GM23338 (cell line): ENCODE measurements around the gene NTPCR. TPM values are rescaled to one million over a fixed set of nuclear protein-coding genes. Genes with fewer than 3 reads are reported as not detected.

Experiments used
- ATAC-seq: fragments of 200-7000 bp; cut with Tn5 transposase; 3 replicates; pipeline ENCODE4 v1.9.1; 2020
- DNase-seq: peaks from one replicate; pipeline ENCODE4 v3.0.0-alpha.2; 2015; ENCODE audit warnings: low spot score
- H2AFZ ChIP-seq: fragments of 200-600 bp; sonication (generic); 2 replicates; pipeline ENCODE4 v1.8.0; 2016; ENCODE audit warnings: antibody characterized with exemption, mild to moderate bottlenecking, moderate library complexity
- H3F3A ChIP-seq: fragments of 200-600 bp; sonication (generic); replicated peaks from 2 replicates; pipeline ENCODE4 v1.8.0; 2017; ENCODE audit warnings: antibody characterized with exemption, mixed run types, low read depth
- H3K27ac ChIP-seq: fragments of 200-600 bp; sonication (generic); 2 replicates; pipeline ENCODE4 v1.6.1; 2016; ENCODE audit warnings: low read depth
- H3K27me3 ChIP-seq: fragments of 200-600 bp; sonication (generic); 2 replicates; pipeline ENCODE4 v1.8.0; 2016; ENCODE audit warnings: mild to moderate bottlenecking, mixed run types, moderate library complexity; ENCODE audit not compliant: insufficient read depth
- H3K36me3 ChIP-seq: fragments of 200-600 bp; sonication (generic); 2 replicates; pipeline ENCODE4 v1.8.0; 2016; ENCODE audit warnings: mild to moderate bottlenecking; ENCODE audit not compliant: insufficient read depth
- H3K4me1 ChIP-seq: fragments of 200-600 bp; sonication (generic); 2 replicates; pipeline ENCODE4 v1.8.0; 2016; ENCODE audit warnings: mild to moderate bottlenecking, moderate library complexity; ENCODE audit not compliant: insufficient read depth
- H3K4me2 ChIP-seq: fragments of 200-600 bp; sonication (generic); 2 replicates; pipeline ENCODE4 v1.7.1; 2017; ENCODE audit warnings: mixed run types
- H3K4me3 ChIP-seq: fragments of 200-600 bp; sonication (generic); 2 replicates; pipeline ENCODE4 v1.6.1; 2016; ENCODE audit warnings: mixed run types
- H3K79me2 ChIP-seq: fragments of 200-600 bp; sonication (generic); replicated peaks from 2 replicates; pipeline ENCODE4 v1.8.0; 2017; ENCODE audit warnings: mild to moderate bottlenecking; ENCODE audit not compliant: insufficient read depth
- H3K9me2 ChIP-seq: fragments of 200-600 bp; sonication (generic); 2 replicates; pipeline ENCODE4 v1.8.0; 2017; ENCODE audit not compliant: insufficient read depth
- H4K20me1 ChIP-seq: fragments of 200-600 bp; sonication (generic); replicated peaks from 2 replicates; pipeline ENCODE4 v1.8.0; 2017; ENCODE audit warnings: mild to moderate bottlenecking; ENCODE audit not compliant: insufficient read depth
- H3K27ac Mint-ChIP-seq: 2 replicates; pipeline ENCODE4 v1.8.0; 2020; ENCODE audit warnings: inconsistent platforms, mild to moderate bottlenecking, moderate library complexity, mixed read lengths
- H3K27me3 Mint-ChIP-seq: 3 replicates; pipeline ENCODE4 v1.8.0; 2022; ENCODE audit warnings: low read depth, mild to moderate bottlenecking, moderate library complexity, mixed read lengths, inconsistent platforms; ENCODE audit not compliant: insufficient read depth, poor library complexity
- H3K36me3 Mint-ChIP-seq: 3 replicates; pipeline ENCODE4 v1.8.0; 2021; ENCODE audit warnings: low read depth, mild to moderate bottlenecking, inconsistent platforms, moderate library complexity, mixed read lengths
- H3K4me1 Mint-ChIP-seq: 3 replicates; pipeline ENCODE4 v1.8.0; 2020; ENCODE audit warnings: mild to moderate bottlenecking, inconsistent platforms, mixed read lengths
- H3K4me3 Mint-ChIP-seq: 3 replicates; pipeline ENCODE4 v1.8.0; 2021; ENCODE audit warnings: moderate library complexity, mild to moderate bottlenecking, inconsistent platforms, mixed read lengths
- H3K9me3 Mint-ChIP-seq: 3 replicates; pipeline ENCODE4 v1.8.0; 2020; ENCODE audit warnings: moderate library complexity, mild to moderate bottlenecking, inconsistent platforms, mixed read lengths
- CREB1 ChIP-seq: fragments of 250-450 bp; sonication (Bioruptor Pico); IDR thresholded peaks from 2 replicates; pipeline ENCODE4 v1.5.0; 2020; ENCODE audit warnings: low read depth, mild to moderate bottlenecking, moderate library complexity
- CTCF ChIP-seq, 2 experiments: fragments of 200-600 bp in 1 of 2; sonication (generic) in 1 of 2; conservative IDR thresholded peaks; 2 replicates each; pipeline versions ENCODE4 v1.5.1 to v1.6.1; 2016 to 2017; ENCODE audit warnings: antibody characterized with exemption in 2 of 2, low read depth in 2 of 2, mild to moderate bottlenecking in 2 of 2, moderate library complexity in 1 of 2
- ETS1 ChIP-seq: IDR thresholded peaks from 2 replicates; pipeline ENCODE4 v1.6.1; 2016; ENCODE audit warnings: antibody characterized with exemption
- EZH2phosphoT487 ChIP-seq: fragments of 200-600 bp; sonication (generic); IDR thresholded peaks from one replicate; pipeline ENCODE4 v1.8.1; 2018; ENCODE audit warnings: antibody characterized with exemption; ENCODE audit not compliant: unreplicated experiment
- NANOG ChIP-seq: IDR thresholded peaks from 2 replicates; pipeline ENCODE4 v1.6.1; 2016; ENCODE audit warnings: antibody characterized with exemption, borderline replicate concordance
- POLR2AphosphoS5 ChIP-seq: IDR thresholded peaks from 2 replicates; pipeline ENCODE4 v1.6.1; 2016; ENCODE audit warnings: antibody characterized with exemption, low read depth
- STAT1 ChIP-seq: IDR thresholded peaks from one replicate; pipeline ENCODE4 v1.6.1; 2016; ENCODE audit warnings: antibody characterized with exemption; ENCODE audit not compliant: unreplicated experiment
- ZNF114 ChIP-seq: fragments of 250-450 bp; sonication (Bioruptor Pico); IDR thresholded peaks from 2 replicates; pipeline ENCODE4 v1.5.0; 2020; ENCODE audit warnings: mild to moderate bottlenecking, moderate library complexity
- polyA plus RNA-seq: library from polyadenylated mRNA; unstranded; fragments of >200 nt; fragmentation: Nextera tagmentation; extraction: Ambion mirVana; gene quantifications from 2 replicates; pipeline ENCODE4 v1.2.1, GENCODE V29; 2016
- total RNA-seq: library from RNA; depleted of rRNA; stranded (reverse); fragments of >200 nt; shearing (Covaris generic); gene quantifications from 2 replicates; pipeline ENCODE4 v1.2.3, GENCODE V29; 2014

Gene NTPCR
- total and polyA plus RNA-seq, 2 experiments from 2014 or later = 64.1 to 150 TPM

GRCh38 chr1:232951605-232952004 lies 1.2 kb downstream of the NTPCR start (continued):
- no peak for TF ChIP-seq CTCF (conservative IDR thresholded peaks at IDR 0.05; ENCODE audit: low read depth in 2 of 2)

GRCh38 chr1:232952514-232953499 lies 2.4 kb downstream of the NTPCR start:
- Mint-ChIP-seq H3K9me3 (no peaks in the 10 kb centered on the region; the same call in 2 of the 3 replicates), H3K27ac (peak overlapping the region; percentile 92), H3K4me1 (peaks cover 40% of the 10 kb centered on the region), H3K36me3 (peaks cover 30% of the 10 kb centered on the region), H3K4me3 (peak overlapping the region; percentile 98), H3K27me3 (peaks cover 21% of the 10 kb centered on the region)
- H2AFZ ChIP-seq = no peak overlapping the region
- TF ChIP-seq CTCF (conservative IDR thresholded peaks at IDR 0.05; ENCODE audit: low read depth in 2 of 2) = peak; percentile 70 to 72
- no peak for TF ChIP-seq STAT1
- no peaks in the 10 kb centered on the region for H3K9me2 ChIP-seq
- H3K27me3 ChIP-seq = no peaks in the 10 kb centered on the region
- H3K4me1 ChIP-seq = peaks cover 23% of the 10 kb centered on the region
- H3K4me3 ChIP-seq = peak overlapping the region; percentile 24; the same call in 1 of the 2 replicates
- H3K4me2 ChIP-seq = peak overlapping the region; percentile 70
- H4K20me1 ChIP-seq = peaks cover 11% of the 10 kb centered on the region; the same call in 1 of the 2 replicates
- ATAC-seq (peak; percentile 74), DNase-seq (peak; percentile 89)
- peaks cover 22% of the 10 kb centered on the region for H3K36me3 ChIP-seq
- peaks cover 69% of the 10 kb centered on the region for H3K79me2 ChIP-seq
- no peak overlapping the region for H3K27ac ChIP-seq
- H3F3A ChIP-seq = no peaks in the 10 kb centered on the region

- ATAC-seq (no peak), DNase-seq (no peak)
- Histone ChIP-seq H4K20me1 (peaks cover 11% of the 10 kb centered on the region; the same call in 1 of the 2 replicates), H3F3A (no peaks in the 10 kb centered on the region), H3K4me3 (no peak overlapping the region), H3K27ac (no peak overlapping the region), H2AFZ (no peak overlapping the region), H3K4me2 (no peak overlapping the region; the same call in 1 of the 2 replicates), H3K9me2 (no peaks in the 10 kb centered on the region), H3K27me3 (no peaks in the 10 kb centered on the region), H3K36me3 (peaks cover 33% of the 10 kb centered on the region), H3K4me1 (peaks cover 23% of the 10 kb centered on the region), H3K79me2 (peaks cover 80% of the 10 kb centered on the region)
- Mint-ChIP-seq H3K4me3 (no peak overlapping the region), H3K9me3 (peaks cover 6% of the 10 kb centered on the region), H3K27ac (no peak overlapping the region), H3K27me3 (peaks cover 21% of the 10 kb centered on the region), H3K36me3 (peaks cover 50% of the 10 kb centered on the region), H3K4me1 (peaks cover 36% of the 10 kb centered on the region)
- TF ChIP-seq CTCF (conservative IDR thresholded peaks at IDR 0.05; ENCODE audit: low read depth in 2 of 2) (no peak), ZNF114 (no peak), EZH2phosphoT487 (no peak), ETS1 (no peak), NANOG (no peak), STAT1 (no peak), POLR2AphosphoS5 (no peak), CREB1 (no peak)
Measured at GRCh38 chr1:232954594-232955365, 4.4 kb downstream of the NTPCR start.
